ENCODE data around the gene GSTK1.

The GSTK1 gene

DNA sequence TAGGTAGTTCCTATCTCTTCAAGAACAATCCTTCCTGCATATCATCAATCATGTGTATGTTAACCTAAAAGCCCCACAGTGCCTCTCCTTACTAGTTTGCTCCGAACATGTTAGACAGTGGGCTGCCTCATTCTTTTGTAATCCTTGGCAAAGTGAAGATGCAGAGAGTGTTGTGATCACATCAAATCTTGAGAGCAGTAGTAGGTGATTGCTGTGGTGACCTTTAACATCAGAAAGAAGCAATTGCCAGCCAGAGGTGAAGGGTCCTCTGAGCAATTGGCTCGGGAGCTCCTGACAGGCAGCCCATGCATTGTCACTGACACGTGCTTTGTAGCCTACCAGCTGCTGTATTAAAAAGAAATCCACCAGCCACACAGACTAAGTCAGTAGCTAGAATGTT is 19.6 kb upstream of the GSTK1 start:
- H3K9ac ChIP-seq (ENCODE audit: insufficient read length), result no peak overlapping the region
- no peak overlapping the region for H3K27ac ChIP-seq
- no peak overlapping the region for H3K4me3 ChIP-seq
- no peak for TF ChIP-seq EZH2 (IDR thresholded peaks at IDR 0.05)
- TF ChIP-seq FOXP2 (optimal IDR thresholded peaks at IDR 0.05; ENCODE audit: control extremely low read depth, extremely low read length, insufficient read depth), result no peak
- TF ChIP-seq POLR2AphosphoS5 (IDR thresholded peaks at IDR 0.05; ENCODE audit: borderline replicate concordance, low read depth, low read length), result no peak
- DNase-seq (ENCODE audit: low read depth, low spot score), result no peak
- H3K9me3 ChIP-seq (ENCODE audit: low read depth, low read length), result no peaks in the 10 kb centered on the region
- H3K36me3 ChIP-seq (ENCODE audit: insufficient read depth, low read length), result no peaks in the 10 kb centered on the region

DNA sequence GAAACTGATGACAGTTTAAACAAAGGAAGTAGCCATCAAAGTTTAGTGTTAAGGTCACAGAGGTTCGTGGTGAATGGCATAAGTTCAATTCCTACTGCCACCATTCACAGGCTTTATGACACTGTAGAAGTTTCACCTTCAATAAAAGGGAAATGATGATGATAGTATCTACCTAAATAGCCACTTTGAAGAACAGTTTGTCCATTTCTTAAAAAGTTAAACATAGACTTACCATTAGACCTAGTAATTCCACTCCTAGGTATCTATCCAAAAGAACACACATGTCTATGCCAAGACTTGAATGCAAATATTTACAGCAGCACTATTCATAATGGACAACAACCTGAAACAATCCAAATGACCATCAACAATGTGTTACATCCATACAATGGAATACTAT is 18.9 kb upstream of the GSTK1 start:
- TF ChIP-seq FOXP2 (optimal IDR thresholded peaks at IDR 0.05; ENCODE audit: control extremely low read depth, extremely low read length, insufficient read depth) (no peak), EZH2 (IDR thresholded peaks at IDR 0.05) (no peak), POLR2AphosphoS5 (IDR thresholded peaks at IDR 0.05; ENCODE audit: borderline replicate concordance, low read depth, low read length) (no peak)
- no peak for DNase-seq (ENCODE audit: low read depth, low spot score)
- no peaks in the 10 kb centered on the region for H3K9me3 ChIP-seq (ENCODE audit: low read depth, low read length)
- no peaks in the 10 kb centered on the region for H3K36me3 ChIP-seq (ENCODE audit: insufficient read depth, low read length)
- H3K4me3 ChIP-seq, result no peak overlapping the region
- H3K27ac ChIP-seq, result no peak overlapping the region
- no peak overlapping the region for H3K9ac ChIP-seq (ENCODE audit: insufficient read length)

DNA sequence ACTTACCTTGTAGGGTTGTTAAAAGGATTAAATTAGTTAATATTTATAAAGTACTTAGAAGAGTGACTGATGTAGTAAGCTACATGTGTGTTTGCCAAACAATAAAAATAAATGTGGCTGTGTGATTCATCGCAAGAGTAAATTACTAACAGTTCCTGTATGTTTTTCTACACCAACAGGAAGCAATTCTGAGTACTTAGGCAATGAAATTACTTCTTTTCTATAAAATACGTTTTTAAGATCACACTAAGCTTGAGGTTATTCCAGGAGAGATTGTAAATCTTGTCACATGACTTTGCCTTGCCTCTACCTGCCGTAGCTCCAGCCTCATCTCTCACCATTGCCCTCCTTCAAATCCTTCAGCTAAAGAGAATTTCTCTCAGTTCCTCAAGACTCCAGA is 18.1 kb upstream of the GSTK1 start:
- Histone ChIP-seq H3K27ac (no peak overlapping the region), H3K4me3 (no peak overlapping the region), H3K9me3 (ENCODE audit: low read depth, low read length) (no peaks in the 10 kb centered on the region), H3K9ac (ENCODE audit: insufficient read length) (no peak overlapping the region), H3K36me3 (ENCODE audit: insufficient read depth, low read length) (no peaks in the 10 kb centered on the region)
- no peak for TF ChIP-seq POLR2AphosphoS5 (IDR thresholded peaks at IDR 0.05; ENCODE audit: borderline replicate concordance, low read depth, low read length)
- TF ChIP-seq EZH2 (IDR thresholded peaks at IDR 0.05), result no peak
- no peak for TF ChIP-seq FOXP2 (optimal IDR thresholded peaks at IDR 0.05; ENCODE audit: control extremely low read depth, extremely low read length, insufficient read depth)
- no peak for DNase-seq (ENCODE audit: low read depth, low spot score)

DNA sequence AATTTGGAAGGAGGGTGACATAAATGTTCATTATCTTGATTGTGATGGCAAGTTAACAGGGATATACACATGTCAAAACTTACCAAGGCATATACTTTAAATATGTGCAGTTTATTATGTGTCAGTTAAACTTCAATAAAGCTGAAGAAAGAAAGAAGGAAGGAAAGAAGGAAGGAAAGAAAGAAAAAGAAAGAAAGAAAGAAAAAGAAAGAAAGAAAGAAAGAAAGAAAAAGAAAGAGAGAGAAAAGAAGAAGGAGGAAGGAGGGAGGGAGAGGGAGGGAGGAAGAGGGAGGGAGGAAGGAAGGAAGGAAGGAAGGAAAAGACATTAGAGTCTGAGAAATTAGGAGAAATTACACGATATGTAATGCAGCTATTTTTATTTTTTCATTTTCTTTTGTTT is 15.9 kb upstream of the GSTK1 start:
- Histone ChIP-seq H3K9me3 (ENCODE audit: low read depth, low read length) (no peaks in the 10 kb centered on the region), H3K27ac (no peak overlapping the region), H3K4me3 (no peak overlapping the region), H3K9ac (ENCODE audit: insufficient read length) (no peak overlapping the region), H3K36me3 (ENCODE audit: insufficient read depth, low read length) (no peaks in the 10 kb centered on the region)
- no peak for TF ChIP-seq EZH2 (IDR thresholded peaks at IDR 0.05)
- no peak for TF ChIP-seq POLR2AphosphoS5 (IDR thresholded peaks at IDR 0.05; ENCODE audit: borderline replicate concordance, low read depth, low read length)
- DNase-seq (ENCODE audit: low read depth, low spot score), result no peak

DNA sequence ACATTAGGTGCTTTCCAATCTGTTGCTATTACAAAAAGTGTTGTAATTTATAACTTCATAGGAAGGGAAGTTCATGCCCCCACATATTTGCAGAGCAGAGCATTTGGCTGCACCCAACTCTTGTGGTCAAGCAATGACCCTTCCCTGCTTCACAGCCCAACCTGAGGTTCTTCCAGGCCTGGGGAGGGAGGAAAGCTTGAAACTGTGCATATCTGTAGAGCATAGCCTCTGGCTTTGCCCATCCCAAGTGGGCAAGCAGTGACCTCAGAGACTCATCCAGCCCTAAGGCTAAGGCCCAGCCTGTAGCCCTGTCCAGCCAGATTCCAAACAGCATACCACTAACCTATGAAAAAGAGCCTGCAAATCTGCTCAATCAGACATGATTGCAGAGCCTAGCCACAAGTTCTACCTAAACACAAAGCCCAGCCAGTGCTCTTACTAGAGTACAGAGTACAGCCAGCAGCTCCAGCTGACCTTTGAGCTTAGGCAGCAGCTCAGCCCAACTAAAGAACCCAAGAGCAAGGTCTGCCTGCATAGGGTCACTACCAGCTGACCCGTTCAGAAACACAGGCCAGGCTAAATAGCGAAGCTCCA is 14.4 kb upstream of the GSTK1 start:
- Histone ChIP-seq H3K9ac (ENCODE audit: insufficient read length) (no peak overlapping the region), H3K36me3 (ENCODE audit: insufficient read depth, low read length) (no peaks in the 10 kb centered on the region), H3K4me3 (no peak overlapping the region), H3K9me3 (ENCODE audit: low read depth, low read length) (no peaks in the 10 kb centered on the region), H3K27ac (no peak overlapping the region)
- no peak for DNase-seq (ENCODE audit: low read depth, low spot score)
- TF ChIP-seq FOXP2 (optimal IDR thresholded peaks at IDR 0.05; ENCODE audit: control extremely low read depth, extremely low read length, insufficient read depth) (no peak), POLR2AphosphoS5 (IDR thresholded peaks at IDR 0.05; ENCODE audit: borderline replicate concordance, low read depth, low read length) (no peak), EZH2 (IDR thresholded peaks at IDR 0.05) (no peak)

DNA sequence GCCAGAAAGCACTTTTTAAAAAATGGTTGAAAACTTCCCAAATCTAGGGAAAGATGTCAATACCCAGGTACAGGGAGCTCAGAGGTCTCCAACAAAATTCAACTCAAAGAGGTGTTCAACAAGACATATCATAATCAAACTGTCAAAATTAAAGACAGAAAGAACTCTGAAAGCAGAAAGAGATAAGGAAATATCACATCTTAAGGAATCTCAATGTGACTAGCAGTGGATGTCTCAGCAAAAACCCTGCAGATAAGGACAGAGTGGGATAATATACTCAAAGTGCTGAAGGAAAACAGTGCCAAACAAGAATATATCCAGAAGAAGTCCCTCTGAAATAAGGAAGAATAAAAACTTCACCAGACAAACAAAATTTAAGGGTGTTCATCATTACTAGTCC is 13.0 kb upstream of the GSTK1 start:
- no peak for TF ChIP-seq EZH2 (IDR thresholded peaks at IDR 0.05)
- TF ChIP-seq FOXP2 (optimal IDR thresholded peaks at IDR 0.05; ENCODE audit: control extremely low read depth, extremely low read length, insufficient read depth), result no peak
- TF ChIP-seq POLR2AphosphoS5 (IDR thresholded peaks at IDR 0.05; ENCODE audit: borderline replicate concordance, low read depth, low read length), result no peak
- no peak for DNase-seq (ENCODE audit: low read depth, low spot score)
- Histone ChIP-seq H3K36me3 (ENCODE audit: insufficient read depth, low read length) (no peaks in the 10 kb centered on the region), H3K9ac (ENCODE audit: insufficient read length) (no peak overlapping the region), H3K27ac (0 out of 2 replicates have a peak overlapping the region, but pooled peaks have one; percentile 37), H3K9me3 (ENCODE audit: low read depth, low read length) (no peaks in the 10 kb centered on the region), H3K4me3 (no peak overlapping the region)

DNA sequence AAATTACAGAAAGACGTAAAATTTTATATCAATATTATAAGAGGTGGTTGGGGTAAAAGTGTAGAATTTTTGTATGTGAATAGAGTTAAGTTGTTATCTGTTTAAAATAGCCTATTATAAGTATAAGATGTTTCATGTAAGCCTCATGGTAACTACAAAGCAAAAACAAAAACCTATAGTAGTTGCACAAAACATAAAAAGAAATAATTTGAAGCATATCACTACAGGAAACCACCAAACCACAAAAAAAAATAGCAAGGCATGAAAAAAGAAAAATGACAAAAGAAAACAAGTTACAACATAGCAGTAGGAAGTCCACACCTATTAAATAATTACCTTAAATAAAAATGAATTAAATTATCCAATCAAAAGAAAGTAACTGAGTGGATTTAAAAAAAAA is 12.4 kb upstream of the GSTK1 start:
- Histone ChIP-seq H3K9ac (ENCODE audit: insufficient read length) (no peak overlapping the region), H3K27ac (0 out of 2 replicates have a peak overlapping the region, but pooled peaks have one; percentile 37), H3K9me3 (ENCODE audit: low read depth, low read length) (no peaks in the 10 kb centered on the region), H3K36me3 (ENCODE audit: insufficient read depth, low read length) (no peaks in the 10 kb centered on the region), H3K4me3 (no peak overlapping the region)
- TF ChIP-seq EZH2 (IDR thresholded peaks at IDR 0.05), result no peak
- no peak for TF ChIP-seq FOXP2 (optimal IDR thresholded peaks at IDR 0.05; ENCODE audit: control extremely low read depth, extremely low read length, insufficient read depth)
- TF ChIP-seq POLR2AphosphoS5 (IDR thresholded peaks at IDR 0.05; ENCODE audit: borderline replicate concordance, low read depth, low read length), result no peak
- peak; percentile 39 for DNase-seq (ENCODE audit: low read depth, low spot score)

DNA sequence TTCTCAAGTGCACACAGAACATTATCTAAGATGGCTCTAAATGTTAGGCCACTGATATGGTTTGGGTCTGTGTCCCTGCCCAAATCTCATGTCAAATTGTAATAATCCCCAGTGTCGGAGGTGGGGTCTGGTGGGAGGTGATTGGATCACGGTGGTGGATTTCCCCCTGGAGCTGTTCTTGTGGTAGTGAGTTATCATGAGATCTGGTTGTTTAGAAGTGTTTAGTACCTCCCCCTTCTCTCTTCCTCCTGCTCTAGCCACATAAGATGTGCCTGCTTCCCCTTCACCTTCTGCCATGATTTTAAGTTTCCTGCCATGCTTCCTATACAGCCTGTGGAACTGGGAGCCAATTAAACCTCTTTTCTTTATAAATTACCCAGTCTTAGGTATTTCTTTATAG is 11.2 kb upstream of the GSTK1 start:
- TF ChIP-seq EZH2 (IDR thresholded peaks at IDR 0.05) (no peak), POLR2AphosphoS5 (IDR thresholded peaks at IDR 0.05; ENCODE audit: borderline replicate concordance, low read depth, low read length) (no peak), FOXP2 (optimal IDR thresholded peaks at IDR 0.05; ENCODE audit: control extremely low read depth, extremely low read length, insufficient read depth) (no peak)
- Histone ChIP-seq H3K9me3 (ENCODE audit: low read depth, low read length) (no peaks in the 10 kb centered on the region), H3K36me3 (ENCODE audit: insufficient read depth, low read length) (no peaks in the 10 kb centered on the region), H3K9ac (ENCODE audit: insufficient read length) (no peak overlapping the region), H3K4me3 (no peak overlapping the region), H3K27ac (no peak overlapping the region)
- DNase-seq (ENCODE audit: low read depth, low spot score), result no peak

DNA sequence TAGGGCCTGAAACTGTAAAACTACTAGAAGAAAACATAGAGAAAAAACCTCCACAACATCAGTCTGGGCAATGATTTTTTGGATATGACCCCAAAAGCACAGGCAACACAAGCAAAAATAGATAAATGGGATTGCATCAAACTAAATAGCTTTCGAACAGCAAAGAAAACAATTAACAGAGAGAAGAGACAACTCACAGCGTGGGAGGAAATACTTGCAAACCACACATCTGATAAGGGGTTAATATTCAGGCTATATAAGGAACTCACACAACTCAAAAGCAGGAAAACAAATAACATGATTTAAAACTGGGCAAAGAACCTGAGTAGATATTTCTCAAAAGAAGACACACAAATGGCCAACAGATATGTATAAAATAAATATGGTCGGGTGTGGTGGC is 7.7 kb upstream of the GSTK1 start:
- Histone ChIP-seq H3K4me3 (no peak overlapping the region), H3K9ac (ENCODE audit: insufficient read length) (no peak overlapping the region), H3K9me3 (ENCODE audit: low read depth, low read length) (no peaks in the 10 kb centered on the region), H3K27ac (no peak overlapping the region), H3K36me3 (ENCODE audit: insufficient read depth, low read length) (no peaks in the 10 kb centered on the region)
- TF ChIP-seq POLR2AphosphoS5 (IDR thresholded peaks at IDR 0.05; ENCODE audit: borderline replicate concordance, low read depth, low read length) (no peak), EZH2 (IDR thresholded peaks at IDR 0.05) (no peak), FOXP2 (optimal IDR thresholded peaks at IDR 0.05; ENCODE audit: control extremely low read depth, extremely low read length, insufficient read depth) (no peak)
- no peak for DNase-seq (ENCODE audit: low read depth, low spot score)

All from SK-N-MC (cell line).